Lower lobe of right lung (tissue), 2 donors: ENCODE data around the gene KIF3A. TPM values are rescaled to one million over a fixed set of nuclear protein-coding genes. Genes with fewer than 3 reads are reported as not detected.
A peak's percentile ranks its signal among the peaks of the same experiment; 100 is the strongest.

ENCODE experiments used
- ATAC-seq, 2 donors: fragments of 200-7000 bp; cut with Tn5 transposase; one replicate each; pipeline ENCODE4 v1.9.1; 2020 to 2022; ENCODE audit warnings: mild to moderate bottlenecking in 2 of 2, moderate library complexity in 2 of 2
- DNase-seq: peaks from one replicate; pipeline ENCODE4 v3.0.0-alpha.2; 2020
- H3K27ac ChIP-seq: fragments of 200-600 bp; one replicate; pipeline ENCODE4 v1.8.0; 2022
- H3K27me3 ChIP-seq: fragments of 200-600 bp; one replicate; pipeline ENCODE4 v1.8.0; 2022; ENCODE audit warnings: low read depth
- H3K36me3 ChIP-seq: fragments of 200-600 bp; one replicate; pipeline ENCODE4 v1.8.0; 2022; ENCODE audit warnings: mild to moderate bottlenecking
- H3K4me1 ChIP-seq: fragments of 200-600 bp; one replicate; pipeline ENCODE4 v1.8.0; 2022
- H3K4me3 ChIP-seq: fragments of 200-600 bp; one replicate; pipeline ENCODE4 v1.8.0; 2022; ENCODE audit warnings: mild to moderate bottlenecking
- H3K9me3 ChIP-seq: fragments of 200-600 bp; one replicate; pipeline ENCODE4 v1.8.0; 2022
- intact Hi-C: fragments of 100-400 bp; cut with DNase I; formaldehyde crosslinking; loops from one replicate; pipeline ENCODE4 v1.11.0; 2022
- total RNA-seq: library from RNA; stranded (reverse); fragmentation: NEBNext Ultra II Directional; extraction: Animal tissue kit (Norgen Biotek cat#: 25700); gene quantifications from one replicate; pipeline ENCODE4 v1.2.1, GENCODE V29; 2021
- TF ChIP-seq, protein P1 (sequence below): fragments of 200-600 bp; IDR thresholded peaks from one replicate; pipeline ENCODE4 v1.8.0; 2022; ENCODE audit warnings: antibody characterized with exemption, mild to moderate bottlenecking
- donor health status: DM: no; HTN: yes; CAD: no; lungs with severe emphysema.

The KIF3A gene
- total RNA-seq, 1 donor from 2014 or later, result 10.8 TPM

DNA sequence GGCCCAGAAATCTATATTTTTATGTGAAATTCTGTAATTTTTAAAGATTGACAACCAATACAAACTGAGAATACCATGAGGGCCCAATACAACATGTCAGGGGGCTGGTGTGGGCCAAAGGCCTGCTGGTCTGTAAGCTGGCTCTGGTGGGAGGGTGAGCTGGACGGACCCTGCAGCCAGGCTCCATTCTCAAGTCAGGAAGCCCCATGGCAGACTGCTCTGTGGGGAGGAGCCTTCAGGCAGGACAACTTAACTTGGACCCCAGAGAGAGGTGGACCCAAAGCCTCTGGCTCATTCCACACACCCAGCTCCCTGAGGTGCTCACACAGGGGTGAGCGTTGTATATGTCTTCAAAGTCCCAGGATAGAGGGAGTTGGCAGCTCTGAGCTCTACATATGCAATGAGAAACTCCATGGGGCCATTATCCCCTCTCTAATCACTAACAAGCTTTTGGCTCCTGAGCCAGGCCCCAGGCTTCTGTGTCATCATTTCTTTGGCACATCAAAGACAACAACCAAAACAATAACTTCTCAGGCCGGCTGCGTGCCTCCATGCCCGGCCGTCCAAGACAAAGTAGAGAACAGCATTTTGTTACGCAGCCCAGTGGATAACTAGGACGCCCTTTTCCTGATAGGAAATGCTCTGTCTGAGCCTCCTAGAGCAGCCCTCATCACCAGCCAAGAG lies 33.3 kb upstream of the KIF3A start:
- intact Hi-C loops, result no loop called here
- Histone ChIP-seq H3K4me3 (no peak overlapping the region), H3K27ac (peak overlapping the region; percentile 57), H3K27me3 (no peaks in the 10 kb centered on the region), H3K36me3 (no peaks in the 10 kb centered on the region), H3K9me3 (no peaks in the 10 kb centered on the region), H3K4me1 (peaks cover 38% of the 10 kb centered on the region)
- TF ChIP-seq, protein P1, sequence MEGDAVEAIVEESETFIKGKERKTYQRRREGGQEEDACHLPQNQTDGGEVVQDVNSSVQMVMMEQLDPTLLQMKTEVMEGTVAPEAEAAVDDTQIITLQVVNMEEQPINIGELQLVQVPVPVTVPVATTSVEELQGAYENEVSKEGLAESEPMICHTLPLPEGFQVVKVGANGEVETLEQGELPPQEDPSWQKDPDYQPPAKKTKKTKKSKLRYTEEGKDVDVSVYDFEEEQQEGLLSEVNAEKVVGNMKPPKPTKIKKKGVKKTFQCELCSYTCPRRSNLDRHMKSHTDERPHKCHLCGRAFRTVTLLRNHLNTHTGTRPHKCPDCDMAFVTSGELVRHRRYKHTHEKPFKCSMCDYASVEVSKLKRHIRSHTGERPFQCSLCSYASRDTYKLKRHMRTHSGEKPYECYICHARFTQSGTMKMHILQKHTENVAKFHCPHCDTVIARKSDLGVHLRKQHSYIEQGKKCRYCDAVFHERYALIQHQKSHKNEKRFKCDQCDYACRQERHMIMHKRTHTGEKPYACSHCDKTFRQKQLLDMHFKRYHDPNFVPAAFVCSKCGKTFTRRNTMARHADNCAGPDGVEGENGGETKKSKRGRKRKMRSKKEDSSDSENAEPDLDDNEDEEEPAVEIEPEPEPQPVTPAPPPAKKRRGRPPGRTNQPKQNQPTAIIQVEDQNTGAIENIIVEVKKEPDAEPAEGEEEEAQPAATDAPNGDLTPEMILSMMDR, result no peak
- DNase-seq (no peak), ATAC-seq (no peak)

DNA sequence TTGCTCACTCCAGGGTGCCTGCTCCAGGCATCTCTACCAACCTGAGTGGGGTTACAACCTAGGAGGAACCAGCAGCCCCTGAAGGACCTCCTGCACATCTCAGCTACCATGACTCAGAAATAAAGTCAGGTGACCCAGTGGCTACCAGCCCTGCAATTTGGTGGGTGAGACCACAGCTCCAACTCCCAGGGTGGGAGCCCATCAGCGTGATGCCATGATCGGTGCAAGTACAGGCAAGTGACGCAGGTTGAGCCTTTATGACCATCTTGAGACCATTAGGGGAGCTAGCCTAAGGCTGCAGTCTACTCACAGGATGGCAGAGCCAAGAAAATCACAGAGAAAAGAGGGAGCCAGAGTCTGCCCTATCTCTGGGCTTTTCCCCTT lies 31.1 kb upstream of the KIF3A start:
- no peak for ATAC-seq
- peaks cover 17% of the 10 kb centered on the region for H3K36me3 ChIP-seq
- TF ChIP-seq, protein P1, result no peak
- intact Hi-C loops, result no loop called here
- peaks cover 31% of the 10 kb centered on the region for H3K4me1 ChIP-seq
- no peak overlapping the region for H3K4me3 ChIP-seq
- H3K27me3 ChIP-seq, result no peaks in the 10 kb centered on the region
- no peak for DNase-seq
- H3K27ac ChIP-seq, result no peak overlapping the region
- H3K9me3 ChIP-seq, result no peaks in the 10 kb centered on the region

DNA sequence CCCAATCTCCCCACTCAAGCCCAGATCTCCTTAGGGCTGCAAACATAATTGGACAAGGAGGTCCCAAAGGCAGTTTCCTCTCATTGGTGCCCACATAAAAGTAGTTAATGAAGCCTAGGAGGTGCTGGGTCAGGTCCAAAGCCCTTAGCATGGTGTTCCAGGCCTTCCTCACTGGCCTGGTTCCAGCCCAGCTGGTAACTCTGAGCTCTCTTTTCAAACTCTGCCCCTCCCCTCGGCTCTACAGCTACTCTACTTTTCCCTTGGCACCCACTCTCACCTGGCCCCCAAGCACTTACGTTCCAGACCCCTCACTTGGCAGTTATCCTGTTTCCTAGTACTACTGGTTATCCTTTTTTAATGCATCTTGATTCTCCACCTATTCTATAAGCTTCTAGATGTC lies 29.8 kb upstream of the KIF3A start:
- peaks cover 30% of the 10 kb centered on the region for H3K36me3 ChIP-seq
- ATAC-seq (no peak), DNase-seq (no peak)
- intact Hi-C loops, result no loop called here
- H3K27ac ChIP-seq, result no peak overlapping the region
- TF ChIP-seq, protein P1, result no peak
- H3K4me3 ChIP-seq, result no peak overlapping the region
- H3K4me1 ChIP-seq, result peaks cover 31% of the 10 kb centered on the region
- H3K9me3 ChIP-seq, result no peaks in the 10 kb centered on the region
- no peaks in the 10 kb centered on the region for H3K27me3 ChIP-seq

DNA sequence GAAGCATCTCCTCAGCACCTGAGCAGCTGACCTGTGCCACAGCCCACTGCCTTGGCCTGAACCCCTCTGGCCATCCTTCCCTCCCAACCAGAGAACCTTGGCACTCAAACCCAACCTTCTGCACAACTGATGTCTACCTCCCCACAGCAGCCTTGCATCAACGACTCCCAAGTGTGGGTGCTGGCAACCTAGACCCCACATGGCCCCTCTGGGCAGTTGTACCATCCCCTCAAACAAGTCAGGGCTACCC lies 29.4 kb upstream of the KIF3A start:
- intact Hi-C loops, result no loop called here
- peaks cover 34% of the 10 kb centered on the region for H3K36me3 ChIP-seq
- H3K27ac ChIP-seq, result no peak overlapping the region
- no peak for DNase-seq
- H3K27me3 ChIP-seq, result no peaks in the 10 kb centered on the region
- peaks cover 29% of the 10 kb centered on the region for H3K4me1 ChIP-seq
- H3K9me3 ChIP-seq, result no peaks in the 10 kb centered on the region
- ATAC-seq, result no peak
- H3K4me3 ChIP-seq, result no peak overlapping the region
- TF ChIP-seq, protein P1, result no peak

DNA sequence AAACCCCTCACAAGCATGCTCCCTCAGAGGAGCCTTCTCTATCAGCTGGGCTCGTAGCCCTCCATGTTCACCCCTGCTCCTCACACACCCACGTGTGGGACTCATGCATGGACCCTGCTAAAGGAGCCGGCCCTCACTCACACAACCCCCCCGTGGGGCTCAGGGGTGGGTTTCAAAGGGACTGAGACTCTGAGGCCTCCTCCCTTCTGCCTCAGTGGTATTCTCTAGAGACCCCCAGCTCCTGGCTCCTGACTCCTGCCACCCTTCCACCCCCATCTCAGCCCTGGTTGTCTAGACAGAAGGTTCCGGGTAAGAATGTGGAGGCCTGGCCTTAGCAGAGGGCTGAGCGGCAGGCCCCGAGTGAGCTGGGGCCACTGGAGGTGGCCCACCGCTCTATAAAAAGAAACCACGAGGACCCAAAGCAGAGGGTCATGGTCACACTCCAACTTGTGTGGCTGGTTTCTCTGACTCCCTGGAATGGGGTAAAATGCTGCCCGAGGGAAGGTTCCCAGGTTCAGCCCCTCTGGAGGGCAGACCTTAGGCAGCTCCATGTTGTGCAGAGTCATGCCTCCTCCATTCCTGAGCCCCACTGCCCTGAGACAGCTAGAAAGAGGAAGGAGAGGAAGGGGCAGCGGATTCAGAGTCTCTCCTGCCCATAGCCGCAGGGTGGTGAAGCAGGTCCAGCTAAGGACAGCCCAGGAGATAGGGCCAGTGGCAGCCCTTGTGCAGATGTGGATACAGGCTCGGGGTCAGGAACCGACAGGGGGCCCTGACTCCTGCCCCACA lies 28.9 kb upstream of the KIF3A start:
- Histone ChIP-seq H3K4me3 (no peak overlapping the region), H3K27ac (no peak overlapping the region), H3K36me3 (peaks cover 39% of the 10 kb centered on the region), H3K4me1 (peaks cover 24% of the 10 kb centered on the region), H3K27me3 (no peaks in the 10 kb centered on the region), H3K9me3 (no peaks in the 10 kb centered on the region)
- TF ChIP-seq, protein P1, result no peak
- intact Hi-C loops, result no loop called here
- ATAC-seq (no peak), DNase-seq (no peak)
